Gastroesophageal sphincter (tissue), 3 donors: ENCODE measurements around the gene FHOD3.

ENCODE experiments used
- POLR2A ChIP-seq, 2 donors: fragments of 450-650 bp; IDR thresholded peaks; one replicate each; pipeline ENCODE4 v1.6.1; 2017; ENCODE audit warnings: antibody characterized with exemption in 2 of 2, mild to moderate bottlenecking in 2 of 2, moderate library complexity in 1 of 2
- POLR2AphosphoS5 ChIP-seq: sonication (generic); formaldehyde crosslinking; IDR thresholded peaks from one replicate; pipeline ENCODE4 v1.6.1; 2017; ENCODE audit warnings: antibody characterized with exemption
- TF ChIP-seq, protein P1 (sequence below), 4 experiments: fragments of 200-600 bp in 2 of 4; fragments of 450-650 bp in 2 of 4; sonication (generic) in 1 of 4; IDR thresholded peaks; one replicate each; pipeline ENCODE4 v1.5.1; 2017 to 2019; ENCODE audit warnings: antibody characterized with exemption in 4 of 4, mild to moderate bottlenecking in 2 of 4, moderate library complexity in 2 of 4

DNA sequence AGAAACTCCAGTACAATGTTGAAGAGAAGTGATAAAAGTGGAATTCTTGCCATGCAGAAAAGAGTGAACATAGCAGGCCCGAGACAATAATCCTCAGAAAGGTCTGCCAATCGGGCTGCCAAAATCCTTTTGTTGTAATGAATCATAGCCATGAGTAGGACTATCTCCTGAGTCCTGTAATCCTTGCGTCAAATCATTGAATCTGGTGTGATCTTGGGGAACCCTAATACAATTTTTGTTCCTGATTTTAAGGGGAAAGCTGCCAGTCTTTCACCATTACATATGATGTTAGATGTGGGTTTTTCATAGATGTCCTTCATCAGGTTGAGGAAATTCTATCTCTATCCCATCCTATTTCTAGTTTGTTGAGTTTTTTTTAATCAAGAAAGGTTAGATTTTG lies 529.0 kb downstream of the FHOD3 start:
- TF ChIP-seq, protein P1, sequence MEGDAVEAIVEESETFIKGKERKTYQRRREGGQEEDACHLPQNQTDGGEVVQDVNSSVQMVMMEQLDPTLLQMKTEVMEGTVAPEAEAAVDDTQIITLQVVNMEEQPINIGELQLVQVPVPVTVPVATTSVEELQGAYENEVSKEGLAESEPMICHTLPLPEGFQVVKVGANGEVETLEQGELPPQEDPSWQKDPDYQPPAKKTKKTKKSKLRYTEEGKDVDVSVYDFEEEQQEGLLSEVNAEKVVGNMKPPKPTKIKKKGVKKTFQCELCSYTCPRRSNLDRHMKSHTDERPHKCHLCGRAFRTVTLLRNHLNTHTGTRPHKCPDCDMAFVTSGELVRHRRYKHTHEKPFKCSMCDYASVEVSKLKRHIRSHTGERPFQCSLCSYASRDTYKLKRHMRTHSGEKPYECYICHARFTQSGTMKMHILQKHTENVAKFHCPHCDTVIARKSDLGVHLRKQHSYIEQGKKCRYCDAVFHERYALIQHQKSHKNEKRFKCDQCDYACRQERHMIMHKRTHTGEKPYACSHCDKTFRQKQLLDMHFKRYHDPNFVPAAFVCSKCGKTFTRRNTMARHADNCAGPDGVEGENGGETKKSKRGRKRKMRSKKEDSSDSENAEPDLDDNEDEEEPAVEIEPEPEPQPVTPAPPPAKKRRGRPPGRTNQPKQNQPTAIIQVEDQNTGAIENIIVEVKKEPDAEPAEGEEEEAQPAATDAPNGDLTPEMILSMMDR (IDR thresholded peaks at IDR 0.05) = no peak
- TF ChIP-seq POLR2AphosphoS5 (no peak), POLR2A (IDR thresholded peaks at IDR 0.05) (no peak)
